ENCODE results near the gene TGM2. TPM values are rescaled to one million over a fixed set of nuclear protein-coding genes. Genes with fewer than 3 reads are reported as not detected.

The TGM2 gene
- total and polyA plus RNA-seq, 2 donors (not counting 1 experiment from before 2014, with no cell fraction given), result 2.4 to 60.8 TPM

- TF ChIP-seq EZH2 (IDR thresholded peaks at IDR 0.05; ENCODE audit: borderline replicate concordance, insufficient read depth, low read depth, low read length, poor library complexity, severe bottlenecking), result no peak
- no peak for TF ChIP-seq CTCF (IDR thresholded peaks at IDR 0.05)
- H3K4me1 ChIP-seq (ENCODE audit: control insufficient read depth in 2 of 2, insufficient read depth in 2 of 2, low read length in 2 of 2), result no peaks in the 10 kb centered on the region
- H3K4me3 ChIP-seq (ENCODE audit: control extremely low read depth in 1 of 5, extremely low read depth in 1 of 5, insufficient read depth in 1 of 5, low read depth in 2 of 5, low read length in 4 of 5), result no peak overlapping the region
- no peaks in the 10 kb centered on the region for H3K9me3 ChIP-seq (ENCODE audit: control extremely low read depth in 1 of 3, control insufficient read depth in 2 of 3, insufficient read depth in 1 of 3, low read length in 2 of 3)
- Mint-ChIP-seq H3K9me3 (ENCODE audit: insufficient read depth) (no peaks in the 10 kb centered on the region), H3K27me3 (no peaks in the 10 kb centered on the region), H3K4me3 (no peak overlapping the region), H3K4me1 (peaks cover 3% of the 10 kb centered on the region), H3K27ac (no peak overlapping the region)
- ChIA-PET CTCF (interaction anchor here (1.2 kb wide), 1 partner anchor 113 kb away, joined by 4 read pairs; the partner anchor contains the start of genes RPRD1B and TTI1), POLR2A (no interaction called here)
- WGBS (ENCODE audit: insufficient coverage), result 90% methylated on average over 2 of the region's 4 CpGs
- H2AFZ ChIP-seq (ENCODE audit: insufficient read depth, low read depth, low read length, poor library complexity, severe bottlenecking), result no peak overlapping the region
- no peak overlapping the region for H3K9ac ChIP-seq (ENCODE audit: low read length)
- intact Hi-C loops (cut with micrococcal nuclease), result no loop called here
- H3K27ac ChIP-seq (ENCODE audit: low read length in 2 of 2), result no peak overlapping the region
- no peaks in the 10 kb centered on the region for H4K20me1 ChIP-seq (ENCODE audit: control insufficient read depth, insufficient read depth, low read length, poor library complexity, severe bottlenecking)
- ATAC-seq (ENCODE audit: low read depth) (no peak), DNase-seq (no peak)
- H3K36me3 ChIP-seq (replicated peaks in 1 of 2; ENCODE audit: control extremely low read depth in 1 of 2, control insufficient read depth in 1 of 2, extremely low read depth in 1 of 2, insufficient read depth in 2 of 2, low read length in 1 of 2), result no peaks in the 10 kb centered on the region
- H3K79me2 ChIP-seq (ENCODE audit: control insufficient read depth, insufficient read depth, low read length), result no peaks in the 10 kb centered on the region
- no peak overlapping the region for H3K4me2 ChIP-seq (replicated peaks; ENCODE audit: low read depth, low read length, poor library complexity, severe bottlenecking)
- H3K27me3 ChIP-seq (replicated peaks in 1 of 4; ENCODE audit: control extremely low read depth in 1 of 4, control insufficient read depth in 3 of 4, insufficient read depth in 4 of 4, low read length in 3 of 4), result no peaks in the 10 kb centered on the region
Measured at GRCh38 chr20:38146156-38146555, 18.9 kb downstream of the TGM2 start.

GRCh38 chr20:38145729-38146075, 19.4 kb downstream of the TGM2 start:
- no peaks in the 10 kb centered on the region for H3K36me3 ChIP-seq (replicated peaks in 1 of 2; ENCODE audit: control extremely low read depth in 1 of 2, control insufficient read depth in 1 of 2, extremely low read depth in 1 of 2, insufficient read depth in 2 of 2, low read length in 1 of 2)
- Mint-ChIP-seq H3K9me3 (ENCODE audit: insufficient read depth) (no peaks in the 10 kb centered on the region), H3K27ac (no peak overlapping the region), H3K4me3 (no peak overlapping the region), H3K27me3 (no peaks in the 10 kb centered on the region), H3K4me1 (peaks cover 3% of the 10 kb centered on the region)
- no CpG with 5 or more reads among the region's 4 CpGs for WGBS (ENCODE audit: insufficient coverage)
- CTCF ChIA-PET, result interaction anchor here (1.2 kb wide), 1 partner anchor 113 kb away, joined by 4 read pairs; the partner anchor contains the start of genes RPRD1B and TTI1
- H3K4me3 ChIP-seq (ENCODE audit: control extremely low read depth in 1 of 5, extremely low read depth in 1 of 5, insufficient read depth in 1 of 5, low read depth in 2 of 5, low read length in 4 of 5), result no peak overlapping the region
- DNase-seq (no peak), ATAC-seq (ENCODE audit: low read depth) (no peak)
- no peak overlapping the region for H3K27ac ChIP-seq (ENCODE audit: low read length in 2 of 2)
- H3K27me3 ChIP-seq (replicated peaks in 1 of 4; ENCODE audit: control extremely low read depth in 1 of 4, control insufficient read depth in 3 of 4, insufficient read depth in 4 of 4, low read length in 3 of 4), result no peaks in the 10 kb centered on the region
- H2AFZ ChIP-seq (ENCODE audit: insufficient read depth, low read depth, low read length, poor library complexity, severe bottlenecking), result no peak overlapping the region
- TF ChIP-seq CTCF (IDR thresholded peaks at IDR 0.05), result no peak
- no peak for TF ChIP-seq EZH2 (IDR thresholded peaks at IDR 0.05; ENCODE audit: borderline replicate concordance, insufficient read depth, low read depth, low read length, poor library complexity, severe bottlenecking)
- H3K9me3 ChIP-seq (ENCODE audit: control extremely low read depth in 1 of 3, control insufficient read depth in 2 of 3, insufficient read depth in 1 of 3, low read length in 2 of 3), result no peaks in the 10 kb centered on the region
- H4K20me1 ChIP-seq (ENCODE audit: control insufficient read depth, insufficient read depth, low read length, poor library complexity, severe bottlenecking), result no peaks in the 10 kb centered on the region
- POLR2A ChIA-PET, result no interaction called here
- no peaks in the 10 kb centered on the region for H3K4me1 ChIP-seq (ENCODE audit: control insufficient read depth in 2 of 2, insufficient read depth in 2 of 2, low read length in 2 of 2)
- H3K79me2 ChIP-seq (ENCODE audit: control insufficient read depth, insufficient read depth, low read length), result no peaks in the 10 kb centered on the region
- no peak overlapping the region for H3K9ac ChIP-seq (ENCODE audit: low read length)
- intact Hi-C loops (cut with micrococcal nuclease), result no loop called here
- no peak overlapping the region for H3K4me2 ChIP-seq (replicated peaks; ENCODE audit: low read depth, low read length, poor library complexity, severe bottlenecking)
